Tibial artery (tissue), 4 donors: ENCODE data around the gene OXTR.
A peak's percentile ranks its signal among the peaks of the same experiment; 100 is the strongest.

Experiments used
- DNase-seq, 2 donors: peaks; one replicate each; pipeline ENCODE4 v3.0.0-alpha.2; 2019
- H3K27ac ChIP-seq, 2 donors: fragments of 200-600 bp; sonication (generic) in 1 of 2; 1 replicate in 1 of 2; 2 replicates in 1 of 2; pipeline ENCODE4 v1.5.1; 2018 to 2019; ENCODE audit warnings: mild to moderate bottlenecking in 1 of 2
- H3K27me3 ChIP-seq, 2 donors: fragments of 200-600 bp; sonication (generic) in 1 of 2; one replicate each; pipeline versions ENCODE4 v1.5.1 to v1.6.0; 2016 to 2019
- H3K36me3 ChIP-seq, 3 donors: fragments of 200-600 bp; sonication (generic) in 2 of 3; one replicate each; pipeline ENCODE4 v1.5.1; 2016 to 2019; ENCODE audit warnings: mild to moderate bottlenecking in 2 of 3
- H3K4me1 ChIP-seq, 4 donors: fragments of 200-600 bp; sonication (generic) in 2 of 4; 1 replicate in 3 of 4; 2 replicates in 1 of 4; pipeline ENCODE4 v1.5.1; 2016 to 2019
- H3K4me3 ChIP-seq, 2 donors: fragments of 200-600 bp; sonication (generic) in 1 of 2; 1 replicate in 1 of 2; 2 replicates in 1 of 2; pipeline ENCODE4 v1.5.1; 2018 to 2019; ENCODE audit warnings: mild to moderate bottlenecking in 2 of 2
- H3K9me3 ChIP-seq, 3 donors: fragments of 200-600 bp; sonication (generic) in 1 of 3; one replicate each; pipeline ENCODE4 v1.5.1; 2016 to 2019
- intact Hi-C: fragments of 100-400 bp; cut with DNase I; formaldehyde crosslinking; loops from one replicate; pipeline ENCODE4 v1.15.0; 2023; ENCODE audit warnings: low total_unique reads
- TF ChIP-seq, protein P1 (sequence below), 2 experiments: fragments of 200-600 bp in 1 of 2; fragments of 450-650 bp in 1 of 2; IDR thresholded peaks; one replicate each; pipeline ENCODE4 v1.5.1; 2017 to 2019; ENCODE audit warnings: antibody characterized with exemption in 2 of 2, mild to moderate bottlenecking in 1 of 2, moderate library complexity in 1 of 2

The OXTR gene

DNA sequence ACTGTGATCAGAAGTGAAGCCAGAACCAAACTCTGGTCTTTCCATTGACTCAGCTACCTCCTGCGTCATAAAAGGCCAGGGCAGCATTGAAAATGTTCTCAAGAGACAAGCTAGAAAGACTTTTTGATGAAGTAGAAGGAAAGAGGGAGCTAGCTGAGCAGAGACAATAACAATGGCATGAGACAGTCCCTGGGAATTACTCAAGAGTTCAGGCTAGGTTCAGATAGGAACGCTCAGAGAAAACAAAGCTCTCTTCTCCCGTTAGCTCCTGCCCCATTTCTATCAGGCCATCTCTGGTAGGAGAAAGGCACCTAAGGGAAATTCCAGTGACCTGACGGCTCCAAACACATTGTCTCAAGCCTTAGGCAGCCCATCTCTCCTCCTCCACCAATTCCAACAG is 7.0 kb upstream of the OXTR start:
- no peaks in the 10 kb centered on the region for H3K4me1 ChIP-seq
- intact Hi-C loops = no loop called here

DNA sequence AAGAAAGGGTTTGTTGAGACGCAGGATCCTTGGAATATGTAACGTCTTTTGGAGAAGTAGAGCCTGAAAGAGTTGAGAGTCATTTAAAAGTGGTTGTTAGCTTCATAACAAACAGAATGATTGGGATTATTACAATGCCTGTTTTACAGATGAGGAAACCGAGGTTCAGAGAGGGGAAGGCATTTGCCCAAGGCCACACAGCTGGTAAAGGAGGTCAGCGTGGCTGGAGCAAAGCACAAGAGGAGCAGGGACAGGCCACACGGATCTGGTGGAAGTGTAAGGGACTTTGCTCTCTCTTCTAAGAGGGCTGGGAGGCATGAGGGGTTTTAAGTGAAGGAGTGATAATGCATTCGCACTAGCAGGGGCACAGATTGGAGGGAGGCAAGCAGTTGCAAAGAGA is 6.2 kb upstream of the OXTR start:
- DNase-seq = no peak
- H3K9me3 ChIP-seq = no peaks in the 10 kb centered on the region
- TF ChIP-seq, protein P1, sequence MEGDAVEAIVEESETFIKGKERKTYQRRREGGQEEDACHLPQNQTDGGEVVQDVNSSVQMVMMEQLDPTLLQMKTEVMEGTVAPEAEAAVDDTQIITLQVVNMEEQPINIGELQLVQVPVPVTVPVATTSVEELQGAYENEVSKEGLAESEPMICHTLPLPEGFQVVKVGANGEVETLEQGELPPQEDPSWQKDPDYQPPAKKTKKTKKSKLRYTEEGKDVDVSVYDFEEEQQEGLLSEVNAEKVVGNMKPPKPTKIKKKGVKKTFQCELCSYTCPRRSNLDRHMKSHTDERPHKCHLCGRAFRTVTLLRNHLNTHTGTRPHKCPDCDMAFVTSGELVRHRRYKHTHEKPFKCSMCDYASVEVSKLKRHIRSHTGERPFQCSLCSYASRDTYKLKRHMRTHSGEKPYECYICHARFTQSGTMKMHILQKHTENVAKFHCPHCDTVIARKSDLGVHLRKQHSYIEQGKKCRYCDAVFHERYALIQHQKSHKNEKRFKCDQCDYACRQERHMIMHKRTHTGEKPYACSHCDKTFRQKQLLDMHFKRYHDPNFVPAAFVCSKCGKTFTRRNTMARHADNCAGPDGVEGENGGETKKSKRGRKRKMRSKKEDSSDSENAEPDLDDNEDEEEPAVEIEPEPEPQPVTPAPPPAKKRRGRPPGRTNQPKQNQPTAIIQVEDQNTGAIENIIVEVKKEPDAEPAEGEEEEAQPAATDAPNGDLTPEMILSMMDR (IDR thresholded peaks at IDR 0.05) = no peak
- H3K27ac ChIP-seq = no peak overlapping the region
- intact Hi-C loops = no loop called here
- H3K4me1 ChIP-seq = no peaks in the 10 kb centered on the region
- no peak overlapping the region for H3K4me3 ChIP-seq
- peaks cover 0 to 10% of the 10 kb centered on the region in 2 donors for H3K27me3 ChIP-seq
- H3K36me3 ChIP-seq = no peaks in the 10 kb centered on the region

More for the DNA sequence above, 7.0 kb upstream of the OXTR start:
- DNase-seq = no peak
- TF ChIP-seq, protein P1 (IDR thresholded peaks at IDR 0.05) = no peak
- Histone ChIP-seq H3K27me3 (peaks cover 0 to 10% of the 10 kb centered on the region in 2 donors), H3K36me3 (no peaks in the 10 kb centered on the region), H3K9me3 (no peaks in the 10 kb centered on the region), H3K27ac (no peak overlapping the region), H3K4me3 (no peak overlapping the region)

DNA sequence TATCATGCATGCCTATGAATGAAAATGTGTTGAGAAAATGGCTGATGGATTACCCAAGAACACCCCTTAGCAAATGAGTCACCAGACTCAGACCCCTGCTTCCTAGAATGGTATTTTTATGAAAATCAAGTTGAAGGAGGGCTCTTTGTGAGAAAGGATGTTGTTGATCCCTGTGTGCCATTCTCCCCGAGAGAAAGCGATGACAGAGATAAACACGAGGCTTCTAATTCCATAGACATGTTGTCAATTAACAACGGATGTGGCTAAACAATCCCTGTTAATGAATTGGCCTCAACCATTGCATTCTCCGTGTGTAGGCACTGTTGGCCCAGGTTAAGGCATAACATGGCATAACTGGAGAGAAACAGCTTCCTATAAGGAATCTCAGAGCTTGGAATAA is 5.8 kb upstream of the OXTR start:
- H3K4me3 ChIP-seq = no peak overlapping the region
- TF ChIP-seq, protein P1 (IDR thresholded peaks at IDR 0.05) = no peak
- intact Hi-C loops = no loop called here
- H3K27me3 ChIP-seq = peaks cover 0 to 10% of the 10 kb centered on the region in 2 donors
- no peak for DNase-seq
- H3K9me3 ChIP-seq = no peaks in the 10 kb centered on the region
- no peaks in the 10 kb centered on the region for H3K36me3 ChIP-seq
- no peaks in the 10 kb centered on the region for H3K4me1 ChIP-seq
- no peak overlapping the region for H3K27ac ChIP-seq

DNA sequence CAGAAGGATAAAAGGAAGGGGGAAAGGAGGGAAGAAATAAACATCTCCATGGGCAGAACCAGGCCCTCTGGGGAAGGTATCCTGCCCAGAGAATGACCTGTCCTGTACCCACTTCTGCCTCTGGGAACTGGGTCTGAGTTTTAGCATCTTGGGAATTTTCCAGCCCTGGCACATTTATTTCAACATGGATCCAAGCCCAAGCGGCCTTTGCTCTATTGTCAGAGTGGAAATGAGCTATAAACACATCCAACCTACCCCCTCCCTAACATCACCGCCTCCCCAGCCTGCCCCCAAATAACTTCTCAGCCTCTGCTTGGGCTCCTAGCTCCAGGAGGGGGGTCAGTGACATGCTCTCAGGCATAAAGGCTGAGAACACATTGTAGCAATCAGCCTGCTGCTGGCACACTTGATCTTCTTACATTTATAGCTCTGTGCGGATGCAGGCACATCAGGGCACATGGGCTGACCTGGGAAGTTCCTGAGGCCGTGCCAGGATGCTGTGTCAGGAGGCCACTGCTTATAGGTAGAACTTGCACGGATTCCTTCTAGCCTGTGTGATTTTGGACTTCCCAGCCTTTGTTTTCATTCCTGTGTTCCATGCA is 4.6 kb upstream of the OXTR start:
- Histone ChIP-seq H3K36me3 (no peaks in the 10 kb centered on the region), H3K4me3 (no peak overlapping the region), H3K27me3 (peaks cover 0 to 12% of the 10 kb centered on the region in 2 donors), H3K27ac (no peak overlapping the region), H3K9me3 (no peaks in the 10 kb centered on the region), H3K4me1 (peaks cover 0 to 8% (median 3%) of the 10 kb centered on the region in 4 donors)
- intact Hi-C loops = no loop called here
- TF ChIP-seq, protein P1 (IDR thresholded peaks at IDR 0.05) = no peak
- no peak for DNase-seq

DNA sequence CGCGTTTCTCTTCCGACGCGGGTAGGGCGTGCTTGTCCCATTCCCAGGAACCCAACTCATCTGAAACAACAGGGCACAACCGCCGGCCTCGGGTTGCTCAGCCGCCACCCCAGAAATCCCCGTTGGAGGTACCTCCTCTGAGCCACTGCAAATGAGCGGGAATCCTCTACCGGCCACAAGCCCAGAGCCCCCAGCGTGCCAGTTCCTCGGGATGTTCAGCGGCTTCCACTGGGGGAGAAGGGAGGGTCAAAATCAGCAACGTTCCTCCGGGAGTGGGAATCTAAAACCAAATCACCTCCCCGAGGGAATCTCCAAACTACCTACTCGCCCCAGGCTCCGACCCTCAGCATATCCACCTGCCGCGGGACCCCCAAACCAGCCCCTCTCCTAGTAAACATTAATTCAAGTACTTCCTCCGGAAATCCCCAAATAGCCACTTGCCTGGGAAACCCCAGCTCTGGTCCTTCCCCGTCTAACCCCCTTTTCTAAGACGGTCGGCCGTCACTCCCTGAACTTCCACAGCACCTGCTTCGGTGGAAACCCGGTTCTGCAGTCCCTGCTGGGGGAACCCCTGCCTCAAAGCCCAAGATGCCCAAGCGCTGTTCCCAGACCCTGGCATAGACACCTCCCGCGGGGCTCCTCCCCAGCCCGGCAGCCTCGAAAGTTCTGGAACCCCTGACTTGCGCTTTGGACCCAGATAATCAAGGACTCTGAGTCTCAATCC is 887 bp downstream of the OXTR start:
- no peaks in the 10 kb centered on the region for H3K36me3 ChIP-seq
- intact Hi-C loops = no loop called here
- peaks cover 0 to 29% (median 21%) of the 10 kb centered on the region in 4 donors for H3K4me1 ChIP-seq
- H3K27me3 ChIP-seq = peaks cover 0 to 24% of the 10 kb centered on the region in 2 donors
- TF ChIP-seq, protein P1 (IDR thresholded peaks at IDR 0.05) = no peak
- DNase-seq = no peak
- H3K4me3 ChIP-seq = peak overlapping the region; percentile 28 to 45
- H3K27ac ChIP-seq = no peak overlapping the region
- no peaks in the 10 kb centered on the region for H3K9me3 ChIP-seq
